ENCODE data around the gene FBLL1.

DNA sequence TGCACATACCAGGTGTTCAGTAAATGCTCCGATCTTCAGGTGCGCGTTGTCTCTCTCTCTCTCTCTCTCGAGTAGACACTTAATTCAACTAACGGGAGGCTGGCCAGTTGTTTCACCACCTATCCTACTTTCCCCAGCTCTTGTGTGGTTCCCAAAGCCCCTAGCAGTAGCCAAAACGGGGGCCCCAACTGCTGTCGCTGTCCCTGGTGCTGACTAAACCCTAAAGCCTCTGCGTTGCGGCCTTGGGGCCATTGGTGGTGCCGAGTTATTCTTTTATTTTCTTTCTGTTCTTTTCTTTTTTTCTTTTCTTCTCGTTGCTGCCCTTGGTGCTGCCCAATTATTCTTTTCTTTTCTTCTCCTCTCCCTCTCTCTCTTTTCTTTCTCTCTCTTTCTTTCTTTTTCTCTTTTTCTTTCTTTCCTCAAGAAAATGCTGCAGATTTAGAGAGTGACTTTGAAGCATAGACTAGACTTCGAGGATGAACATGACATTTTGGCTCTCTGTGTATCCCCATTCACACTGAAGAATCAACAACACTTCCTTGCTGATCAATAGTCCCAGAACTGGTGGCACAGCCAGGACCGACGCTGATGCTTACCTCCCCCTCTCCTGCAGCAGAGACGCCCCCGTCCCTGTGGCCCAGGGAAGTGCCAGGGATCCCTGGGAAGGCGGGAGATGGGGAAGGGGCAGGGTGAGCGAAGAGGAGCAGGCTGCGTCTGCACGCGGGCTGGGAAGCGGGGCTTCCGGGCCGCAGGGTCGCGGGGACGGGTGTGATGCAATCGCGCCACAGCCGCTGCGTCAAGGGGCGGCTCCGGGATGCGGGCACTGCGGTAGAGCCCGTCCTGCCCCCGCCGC, at the start of gene FBLL1:
- TF ChIP-seq, protein P1, sequence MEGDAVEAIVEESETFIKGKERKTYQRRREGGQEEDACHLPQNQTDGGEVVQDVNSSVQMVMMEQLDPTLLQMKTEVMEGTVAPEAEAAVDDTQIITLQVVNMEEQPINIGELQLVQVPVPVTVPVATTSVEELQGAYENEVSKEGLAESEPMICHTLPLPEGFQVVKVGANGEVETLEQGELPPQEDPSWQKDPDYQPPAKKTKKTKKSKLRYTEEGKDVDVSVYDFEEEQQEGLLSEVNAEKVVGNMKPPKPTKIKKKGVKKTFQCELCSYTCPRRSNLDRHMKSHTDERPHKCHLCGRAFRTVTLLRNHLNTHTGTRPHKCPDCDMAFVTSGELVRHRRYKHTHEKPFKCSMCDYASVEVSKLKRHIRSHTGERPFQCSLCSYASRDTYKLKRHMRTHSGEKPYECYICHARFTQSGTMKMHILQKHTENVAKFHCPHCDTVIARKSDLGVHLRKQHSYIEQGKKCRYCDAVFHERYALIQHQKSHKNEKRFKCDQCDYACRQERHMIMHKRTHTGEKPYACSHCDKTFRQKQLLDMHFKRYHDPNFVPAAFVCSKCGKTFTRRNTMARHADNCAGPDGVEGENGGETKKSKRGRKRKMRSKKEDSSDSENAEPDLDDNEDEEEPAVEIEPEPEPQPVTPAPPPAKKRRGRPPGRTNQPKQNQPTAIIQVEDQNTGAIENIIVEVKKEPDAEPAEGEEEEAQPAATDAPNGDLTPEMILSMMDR (conservative IDR thresholded peaks at IDR 0.05; ENCODE audit: low read depth, low read length) = no peak
- no peak for TF ChIP-seq EZH2 (IDR thresholded peaks at IDR 0.05; ENCODE audit: low read length, unreplicated experiment)
- TF ChIP-seq EZH2phosphoT487 (IDR thresholded peaks at IDR 0.05; ENCODE audit: borderline replicate concordance, low read length) = no peak

Data from PC-3 (cell line).